ENCODE measurements around the gene PADI6.
A peak's percentile ranks its signal among the peaks of the same experiment; 100 is the strongest.

Gene PADI6

GRCh38 chr1:17363771-17364170 is 8.2 kb upstream of the PADI6 start:
- TF ChIP-seq MAX (IDR thresholded peaks at IDR 0.05; ENCODE audit: low read depth, low read length) (no peak), POLR2A (IDR thresholded peaks at IDR 0.05; ENCODE audit: extremely low read depth, insufficient read length) (no peak), CTCF (IDR thresholded peaks at IDR 0.05; ENCODE audit: low read depth, low read length) (no peak), MYC (IDR thresholded peaks at IDR 0.05; ENCODE audit: low read depth, low read length) (no peak)
- no peak for DNase-seq (ENCODE audit: low read depth)
- no peak overlapping the region for H3K4me3 ChIP-seq (ENCODE audit: low read depth, low read length)

GRCh38 chr1:17365293-17365692 is 6.7 kb upstream of the PADI6 start:
- H3K4me3 ChIP-seq (ENCODE audit: low read depth, low read length), result no peak overlapping the region
- peak; percentile 48; the same call in 1 of the 2 replicates for TF ChIP-seq MAX (IDR thresholded peaks at IDR 0.05; ENCODE audit: low read depth, low read length)
- no peak; the same call in 1 of the 2 replicates for TF ChIP-seq MYC (IDR thresholded peaks at IDR 0.05; ENCODE audit: low read depth, low read length)
- TF ChIP-seq CTCF (IDR thresholded peaks at IDR 0.05; ENCODE audit: low read depth, low read length), result no peak
- TF ChIP-seq POLR2A (IDR thresholded peaks at IDR 0.05; ENCODE audit: extremely low read depth, insufficient read length), result no peak
- DNase-seq (ENCODE audit: low read depth), result peak; percentile 37

GRCh38 chr1:17369466-17369865 is 2.5 kb upstream of the PADI6 start:
- H3K4me3 ChIP-seq (ENCODE audit: low read depth, low read length), result no peak overlapping the region
- no peak for DNase-seq (ENCODE audit: low read depth)
- TF ChIP-seq MAX (IDR thresholded peaks at IDR 0.05; ENCODE audit: low read depth, low read length), result no peak
- no peak for TF ChIP-seq MYC (IDR thresholded peaks at IDR 0.05; ENCODE audit: low read depth, low read length)
- no peak for TF ChIP-seq POLR2A (IDR thresholded peaks at IDR 0.05; ENCODE audit: extremely low read depth, insufficient read length)
- no peak for TF ChIP-seq CTCF (IDR thresholded peaks at IDR 0.05; ENCODE audit: low read depth, low read length)

- DNase-seq (ENCODE audit: low read depth), result peak; percentile 28
- TF ChIP-seq CTCF (IDR thresholded peaks at IDR 0.05; ENCODE audit: low read depth, low read length) (peak; percentile 31), MYC (IDR thresholded peaks at IDR 0.05; ENCODE audit: low read depth, low read length) (no peak), POLR2A (IDR thresholded peaks at IDR 0.05; ENCODE audit: extremely low read depth, insufficient read length) (no peak), MAX (IDR thresholded peaks at IDR 0.05; ENCODE audit: low read depth, low read length) (no peak)
- no peak overlapping the region for H3K4me3 ChIP-seq (ENCODE audit: low read depth, low read length)
Observed at GRCh38 chr1:17370618-17371017, 1.4 kb upstream of the PADI6 start.

GRCh38 chr1:17372955-17373354 is 959 bp downstream of the PADI6 start:
- no peak overlapping the region for H3K4me3 ChIP-seq (ENCODE audit: low read depth, low read length)
- TF ChIP-seq MAX (IDR thresholded peaks at IDR 0.05; ENCODE audit: low read depth, low read length) (no peak), MYC (IDR thresholded peaks at IDR 0.05; ENCODE audit: low read depth, low read length) (no peak), CTCF (IDR thresholded peaks at IDR 0.05; ENCODE audit: low read depth, low read length) (no peak), POLR2A (IDR thresholded peaks at IDR 0.05; ENCODE audit: extremely low read depth, insufficient read length) (no peak)
- no peak for DNase-seq (ENCODE audit: low read depth)

- TF ChIP-seq MYC (IDR thresholded peaks at IDR 0.05; ENCODE audit: low read depth, low read length), result no peak
- no peak for TF ChIP-seq MAX (IDR thresholded peaks at IDR 0.05; ENCODE audit: low read depth, low read length)
- no peak for TF ChIP-seq POLR2A (IDR thresholded peaks at IDR 0.05; ENCODE audit: extremely low read depth, insufficient read length)
- TF ChIP-seq CTCF (IDR thresholded peaks at IDR 0.05; ENCODE audit: low read depth, low read length), result no peak
- H3K4me3 ChIP-seq (ENCODE audit: low read depth, low read length), result no peak overlapping the region
- DNase-seq (ENCODE audit: low read depth), result no peak
Observed at GRCh38 chr1:17375651-17376050, 3.7 kb downstream of the PADI6 start.

Data from NB4 (cell line).